ENCODE measurements around the gene CNOT6L. TPM values are rescaled to one million over a fixed set of nuclear protein-coding genes. Genes with fewer than 3 reads are reported as not detected.

CNOT6L gene
- total RNA-seq, 2 donors from 2014 or later, result 26.0 to 37.1 TPM

DNA sequence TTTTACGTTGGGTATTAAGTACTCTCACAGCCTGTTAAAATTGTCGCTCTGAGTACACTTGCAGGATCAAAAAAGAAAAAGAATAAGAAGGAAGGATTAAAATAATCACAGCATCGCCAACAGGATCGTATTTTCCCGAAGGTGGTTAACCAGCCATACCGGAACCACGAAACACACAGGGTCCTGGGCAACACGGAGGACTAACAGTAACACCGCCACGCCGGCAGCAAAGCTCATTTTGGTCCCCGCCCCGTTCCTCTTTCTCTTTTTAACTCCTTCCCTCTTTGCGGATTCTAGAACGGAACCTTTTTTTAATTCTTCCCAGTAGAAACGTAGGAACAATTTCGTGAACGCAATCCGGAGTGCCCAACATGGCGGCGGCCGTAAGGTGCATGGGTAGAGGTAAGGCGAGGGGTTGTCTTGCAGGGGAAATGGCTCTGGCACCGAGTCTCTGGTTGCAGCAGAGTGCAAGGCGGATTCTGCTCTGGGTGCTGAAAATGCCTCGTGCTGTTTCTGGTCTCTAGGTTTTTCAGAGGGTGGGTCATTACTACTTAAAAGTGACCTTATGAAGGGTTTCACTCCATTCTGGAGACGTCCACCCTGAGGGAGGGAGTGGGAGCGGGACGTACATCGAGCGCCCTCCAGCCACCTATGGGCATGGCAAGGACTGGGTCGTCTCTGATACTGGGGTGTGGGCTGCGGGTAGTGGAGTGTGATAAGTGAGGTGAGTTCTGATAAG, 43.5 kb upstream of the CNOT6L start, which contains the start of gene MRPL1:
MRPL1 (plus strand) TSS at position 353 of the 739 bp plus-strand sequence; CDS start at position 372, 19 bp downstream.
- WGBS, 2 experiments (ENCODE audit: insufficient coverage in 1 of 2, insufficient read length in 1 of 2), result 0% methylated on average over 15 to 33 of the region's 33 CpGs
- H3K4me1 Mint-ChIP-seq, result peaks cover 2% of the 10 kb centered on the region
- no peaks in the 10 kb centered on the region for H3K9me3 Mint-ChIP-seq
- peaks cover 4% of the 10 kb centered on the region for H3K4me1 ChIP-seq (ENCODE audit: control insufficient read depth, insufficient read depth, low read length)
- peak within 1 kb of the TSS; percentile 91 for H3K4me3 ChIP-seq (ENCODE audit: low read length)
- H3K27me3 ChIP-seq (ENCODE audit: control insufficient read depth, insufficient read depth, low read length, poor library complexity, severe bottlenecking), result no peaks in the 10 kb centered on the region
- TF ChIP-seq, protein P1, sequence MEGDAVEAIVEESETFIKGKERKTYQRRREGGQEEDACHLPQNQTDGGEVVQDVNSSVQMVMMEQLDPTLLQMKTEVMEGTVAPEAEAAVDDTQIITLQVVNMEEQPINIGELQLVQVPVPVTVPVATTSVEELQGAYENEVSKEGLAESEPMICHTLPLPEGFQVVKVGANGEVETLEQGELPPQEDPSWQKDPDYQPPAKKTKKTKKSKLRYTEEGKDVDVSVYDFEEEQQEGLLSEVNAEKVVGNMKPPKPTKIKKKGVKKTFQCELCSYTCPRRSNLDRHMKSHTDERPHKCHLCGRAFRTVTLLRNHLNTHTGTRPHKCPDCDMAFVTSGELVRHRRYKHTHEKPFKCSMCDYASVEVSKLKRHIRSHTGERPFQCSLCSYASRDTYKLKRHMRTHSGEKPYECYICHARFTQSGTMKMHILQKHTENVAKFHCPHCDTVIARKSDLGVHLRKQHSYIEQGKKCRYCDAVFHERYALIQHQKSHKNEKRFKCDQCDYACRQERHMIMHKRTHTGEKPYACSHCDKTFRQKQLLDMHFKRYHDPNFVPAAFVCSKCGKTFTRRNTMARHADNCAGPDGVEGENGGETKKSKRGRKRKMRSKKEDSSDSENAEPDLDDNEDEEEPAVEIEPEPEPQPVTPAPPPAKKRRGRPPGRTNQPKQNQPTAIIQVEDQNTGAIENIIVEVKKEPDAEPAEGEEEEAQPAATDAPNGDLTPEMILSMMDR (conservative IDR thresholded peaks at IDR 0.05), result no peak
- H3K27me3 Mint-ChIP-seq (ENCODE audit: insufficient read depth), result no peaks in the 10 kb centered on the region
- H3K27ac Mint-ChIP-seq, result peak within 1 kb of the TSS; percentile 99
- no peaks in the 10 kb centered on the region for H3K9me3 ChIP-seq (ENCODE audit: control insufficient read depth, low read length)
- peak within 1 kb of the TSS; percentile 79 for H3K27ac ChIP-seq (ENCODE audit: low read depth, low read length)
- H3K9ac ChIP-seq (ENCODE audit: extremely low read depth, low read length, poor library complexity, severe bottlenecking), result peak within 1 kb of the TSS; percentile 89
- peaks cover 9% of the 10 kb centered on the region for H3K36me3 ChIP-seq (ENCODE audit: control insufficient read depth, insufficient read depth, low read length)
- peak; percentile 93 for DNase-seq
- H3K36me3 Mint-ChIP-seq (ENCODE audit: low read depth), result peaks cover 14% of the 10 kb centered on the region
- H3K4me3 Mint-ChIP-seq, result peak within 1 kb of the TSS; percentile 87

DNA sequence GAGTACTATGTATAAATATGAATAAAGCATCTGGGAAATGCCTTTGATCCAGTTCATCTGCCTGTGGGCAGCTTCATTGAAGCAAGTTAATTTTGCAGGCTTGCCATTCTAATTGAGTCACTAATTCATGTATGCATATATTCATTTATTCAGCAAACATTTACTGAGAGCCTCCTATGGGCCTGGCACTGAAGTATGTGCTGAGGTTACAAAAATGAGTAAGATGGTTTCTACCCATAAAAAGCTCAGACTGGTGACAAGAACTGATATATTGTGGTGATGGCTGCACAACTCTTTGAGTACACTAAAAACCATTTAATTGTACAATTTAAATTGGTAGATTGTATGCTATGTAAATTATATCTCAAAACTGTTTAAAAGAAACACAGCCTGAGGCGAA, 42.3 kb upstream of the CNOT6L start:
- Mint-ChIP-seq H3K27ac (peak overlapping the region; percentile 99), H3K27me3 (ENCODE audit: insufficient read depth) (no peaks in the 10 kb centered on the region), H3K4me3 (peak overlapping the region; percentile 87), H3K9me3 (no peaks in the 10 kb centered on the region), H3K36me3 (ENCODE audit: low read depth) (peaks cover 9% of the 10 kb centered on the region), H3K4me1 (peaks cover 2% of the 10 kb centered on the region)
- Histone ChIP-seq H3K36me3 (ENCODE audit: control insufficient read depth, insufficient read depth, low read length) (peaks cover 9% of the 10 kb centered on the region), H3K4me3 (ENCODE audit: low read length) (peak overlapping the region; percentile 91), H3K27ac (ENCODE audit: low read depth, low read length) (no peak overlapping the region), H3K4me1 (ENCODE audit: control insufficient read depth, insufficient read depth, low read length) (peaks cover 4% of the 10 kb centered on the region), H3K9ac (ENCODE audit: extremely low read depth, low read length, poor library complexity, severe bottlenecking) (no peak overlapping the region), H3K27me3 (ENCODE audit: control insufficient read depth, insufficient read depth, low read length, poor library complexity, severe bottlenecking) (no peaks in the 10 kb centered on the region), H3K9me3 (ENCODE audit: control insufficient read depth, low read length) (no peaks in the 10 kb centered on the region)
- no peak for DNase-seq
- TF ChIP-seq, protein P1 (conservative IDR thresholded peaks at IDR 0.05), result no peak
- 100% methylated on average over 1 of the region's 1 CpG; no CpG with 5 or more reads in 1 of the 2 experiments for WGBS, 2 experiments (ENCODE audit: insufficient coverage in 1 of 2, insufficient read length in 1 of 2)

DNA sequence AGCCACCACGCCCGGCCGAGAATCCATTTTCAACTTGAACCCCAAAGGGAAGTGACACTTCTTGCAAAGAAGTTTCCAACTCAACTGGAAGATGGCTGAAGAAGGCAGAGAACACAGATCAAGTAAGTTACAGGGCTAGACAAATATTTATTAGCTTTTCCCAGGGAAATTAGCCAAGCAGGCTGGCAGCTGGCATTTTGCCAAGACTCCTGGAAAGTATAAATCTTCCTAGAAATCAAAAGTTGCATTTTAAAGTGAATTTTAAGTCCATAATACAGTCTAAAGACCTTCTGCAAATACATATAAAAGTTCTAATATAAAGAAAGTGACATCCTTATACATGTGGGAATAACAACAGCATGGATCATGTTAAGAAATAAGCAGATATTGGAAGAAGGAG, 40.1 kb upstream of the CNOT6L start:
- H3K9me3 ChIP-seq (ENCODE audit: control insufficient read depth, low read length), result no peaks in the 10 kb centered on the region
- Mint-ChIP-seq H3K27me3 (ENCODE audit: insufficient read depth) (no peaks in the 10 kb centered on the region), H3K27ac (no peak overlapping the region), H3K4me1 (peaks cover 2% of the 10 kb centered on the region), H3K9me3 (no peaks in the 10 kb centered on the region), H3K4me3 (no peak overlapping the region), H3K36me3 (ENCODE audit: low read depth) (no peaks in the 10 kb centered on the region)
- H3K4me3 ChIP-seq (ENCODE audit: low read length), result no peak overlapping the region
- H3K36me3 ChIP-seq (ENCODE audit: control insufficient read depth, insufficient read depth, low read length), result no peaks in the 10 kb centered on the region
- H3K4me1 ChIP-seq (ENCODE audit: control insufficient read depth, insufficient read depth, low read length), result peaks cover 4% of the 10 kb centered on the region
- no peak for DNase-seq
- no peak overlapping the region for H3K27ac ChIP-seq (ENCODE audit: low read depth, low read length)
- no peak overlapping the region for H3K9ac ChIP-seq (ENCODE audit: extremely low read depth, low read length, poor library complexity, severe bottlenecking)
- WGBS, 2 experiments (ENCODE audit: insufficient coverage in 1 of 2, insufficient read length in 1 of 2), result 98 to 100% methylated on average over 3 of the region's 3 CpGs
- TF ChIP-seq, protein P1 (conservative IDR thresholded peaks at IDR 0.05), result no peak
- no peaks in the 10 kb centered on the region for H3K27me3 ChIP-seq (ENCODE audit: control insufficient read depth, insufficient read depth, low read length, poor library complexity, severe bottlenecking)
